OCI-LY3 (cell line): ENCODE measurements around the gene SRP14.

ENCODE experiments used
- H2AFZ ChIP-seq: fragments of 200-600, 300-600 bp; shearing (Covaris generic); 2 replicates; pipeline ENCODE4 v1.6.0; 2014; ENCODE audit warnings: antibody characterized with exemption, low read depth, low read length
- H3K27ac ChIP-seq: fragments of 200-600, 300-600 bp; sonication (generic); 2 replicates; pipeline ENCODE4 v1.5.1; 2014; ENCODE audit warnings: mild to moderate bottlenecking, low read length, moderate library complexity, mixed read lengths
- H3K27me3 ChIP-seq: fragments of 200-600, 300-600 bp; sonication (generic); 2 replicates; pipeline ENCODE4 v1.6.1; 2014; ENCODE audit warnings: low read depth, low read length, mixed read lengths
- H3K36me3 ChIP-seq: fragments of 200-600, 300-600 bp; sonication (generic); replicated peaks from 2 replicates; pipeline ENCODE3; 2014; ENCODE audit warnings: low read depth, low read length, mixed read lengths
- H3K4me1 ChIP-seq: fragments of 300-600, 200-600 bp; sonication (generic); 2 replicates; pipeline ENCODE4 v1.6.1; 2014; ENCODE audit warnings: low read length, mixed read lengths
- H3K4me2 ChIP-seq: fragments of 200-600, 300-600 bp; sonication (generic); 2 replicates; pipeline ENCODE4 v1.6.1; 2014; ENCODE audit warnings: low read length, mixed read lengths
- H3K4me3 ChIP-seq: fragments of 300-600, 200-600 bp; sonication (generic); 2 replicates; pipeline ENCODE4 v1.5.1; 2014; ENCODE audit warnings: antibody characterized with exemption, mild to moderate bottlenecking, low read length, moderate library complexity
- H3K79me2 ChIP-seq: fragments of 300-600, 200-600 bp; shearing (Covaris generic); 2 replicates; pipeline ENCODE4 v1.6.1; 2014; ENCODE audit warnings: mild to moderate bottlenecking, low read length, mixed read lengths
- H3K9ac ChIP-seq: fragments of 300-600, 200-600 bp; shearing (Covaris generic); 2 replicates; pipeline ENCODE4 v1.6.0; 2014; ENCODE audit warnings: mild to moderate bottlenecking, low read length, moderate library complexity
- H3K9me3 ChIP-seq: fragments of 200-600, 300-600 bp; shearing (Covaris generic); 2 replicates; pipeline ENCODE4 v1.6.1; 2014; ENCODE audit warnings: low read length, mixed read lengths; ENCODE audit not compliant: insufficient read depth
- H4K20me1 ChIP-seq: fragments of 200-600, 300-600 bp; sonication (generic); 2 replicates; pipeline ENCODE4 v1.6.1; 2016; ENCODE audit warnings: low read length, mixed read lengths; ENCODE audit not compliant: insufficient read depth
- CTCF ChIP-seq: fragments of 200-600, 300-600 bp; sonication (generic); IDR thresholded peaks from 2 replicates; pipeline ENCODE4 v1.5.1; 2014; ENCODE audit warnings: antibody characterized with exemption, low read length, low read depth
- EZH2phosphoT487 ChIP-seq: fragments of 200-600 bp; shearing (Covaris generic); IDR thresholded peaks from 2 replicates; pipeline ENCODE4 v1.6.1; 2018; ENCODE audit warnings: antibody characterized with exemption, mixed run types, low read depth

The SRP14 gene

GRCh38 chr15:40010686-40011085 lies 28.3 kb downstream of the SRP14 start:
- Histone ChIP-seq H2AFZ (no peak overlapping the region), H3K27ac (no peak overlapping the region), H3K79me2 (no peaks in the 10 kb centered on the region), H3K9me3 (0 out of 2 replicates have a peak, but pooled peaks cover 5% of the 10 kb centered on the region), H3K9ac (no peak overlapping the region), H3K4me3 (no peak overlapping the region), H3K27me3 (no peaks in the 10 kb centered on the region), H3K4me2 (no peak overlapping the region), H3K36me3 (peaks cover 59% of the 10 kb centered on the region), H4K20me1 (no peaks in the 10 kb centered on the region), H3K4me1 (no peaks in the 10 kb centered on the region)
- TF ChIP-seq CTCF (no peak), EZH2phosphoT487 (no peak)

GRCh38 chr15:40008061-40008765 lies 30.8 kb downstream of the SRP14 start:
- no peaks in the 10 kb centered on the region for H3K4me1 ChIP-seq
- H3K4me2 ChIP-seq, result no peak overlapping the region
- H3K9me3 ChIP-seq, result no peaks in the 10 kb centered on the region
- H3K27me3 ChIP-seq, result no peaks in the 10 kb centered on the region
- no peak overlapping the region for H2AFZ ChIP-seq
- H3K79me2 ChIP-seq, result no peaks in the 10 kb centered on the region
- TF ChIP-seq EZH2phosphoT487 (no peak), CTCF (no peak)
- H3K9ac ChIP-seq, result no peak overlapping the region
- no peak overlapping the region for H3K4me3 ChIP-seq
- H4K20me1 ChIP-seq, result no peaks in the 10 kb centered on the region
- H3K27ac ChIP-seq, result no peak overlapping the region
- peaks cover 56% of the 10 kb centered on the region for H3K36me3 ChIP-seq

- TF ChIP-seq CTCF, result no peak
- no peaks in the 10 kb centered on the region for H3K27me3 ChIP-seq
- no peaks in the 10 kb centered on the region for H3K79me2 ChIP-seq
- H3K36me3 ChIP-seq, result peaks cover 55% of the 10 kb centered on the region
- no peak overlapping the region for H3K4me2 ChIP-seq
- H3K9me3 ChIP-seq, result no peaks in the 10 kb centered on the region
- H3K4me3 ChIP-seq, result no peak overlapping the region
- H2AFZ ChIP-seq, result no peak overlapping the region
- H4K20me1 ChIP-seq, result no peaks in the 10 kb centered on the region
- no peak overlapping the region for H3K27ac ChIP-seq
- no peaks in the 10 kb centered on the region for H3K4me1 ChIP-seq
- no peak overlapping the region for H3K9ac ChIP-seq
These were observed 32.3 kb downstream of the SRP14 start for GRCh38 chr15:40006646-40007045.

- Histone ChIP-seq H3K4me3 (no peak overlapping the region), H3K4me2 (no peak overlapping the region), H3K27ac (no peak overlapping the region), H4K20me1 (no peaks in the 10 kb centered on the region), H3K9me3 (no peaks in the 10 kb centered on the region), H3K79me2 (no peaks in the 10 kb centered on the region), H3K36me3 (peaks cover 51% of the 10 kb centered on the region), H2AFZ (no peak overlapping the region), H3K9ac (no peak overlapping the region), H3K27me3 (no peaks in the 10 kb centered on the region), H3K4me1 (no peaks in the 10 kb centered on the region)
- TF ChIP-seq EZH2phosphoT487 (no peak), CTCF (no peak)
These were observed 33.0 kb downstream of the SRP14 start for GRCh38 chr15:40006003-40006402.
